ENCODE results near the gene MBIP.

DNA sequence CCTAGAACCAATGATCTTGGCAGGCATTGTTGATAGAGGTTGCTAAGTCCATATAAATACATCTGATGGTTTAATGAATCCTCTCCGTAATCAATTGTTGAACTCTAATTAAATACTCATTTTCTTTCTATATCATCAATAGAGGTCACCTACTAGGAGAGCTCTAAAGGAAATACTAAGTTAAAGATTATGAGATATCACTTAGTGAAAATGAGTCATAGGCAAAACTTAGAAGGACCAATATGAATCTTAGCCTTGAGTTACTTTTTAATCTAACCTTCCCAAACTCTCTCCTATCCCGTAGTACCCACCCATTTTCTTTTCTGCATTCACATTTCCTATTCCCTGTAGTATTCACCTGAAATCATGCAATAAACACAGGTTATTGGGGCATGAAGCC, 50.2 kb downstream of the MBIP start:
- no peak for TF ChIP-seq POLR2A (IDR thresholded peaks at IDR 0.05)
- TF ChIP-seq, protein P1, sequence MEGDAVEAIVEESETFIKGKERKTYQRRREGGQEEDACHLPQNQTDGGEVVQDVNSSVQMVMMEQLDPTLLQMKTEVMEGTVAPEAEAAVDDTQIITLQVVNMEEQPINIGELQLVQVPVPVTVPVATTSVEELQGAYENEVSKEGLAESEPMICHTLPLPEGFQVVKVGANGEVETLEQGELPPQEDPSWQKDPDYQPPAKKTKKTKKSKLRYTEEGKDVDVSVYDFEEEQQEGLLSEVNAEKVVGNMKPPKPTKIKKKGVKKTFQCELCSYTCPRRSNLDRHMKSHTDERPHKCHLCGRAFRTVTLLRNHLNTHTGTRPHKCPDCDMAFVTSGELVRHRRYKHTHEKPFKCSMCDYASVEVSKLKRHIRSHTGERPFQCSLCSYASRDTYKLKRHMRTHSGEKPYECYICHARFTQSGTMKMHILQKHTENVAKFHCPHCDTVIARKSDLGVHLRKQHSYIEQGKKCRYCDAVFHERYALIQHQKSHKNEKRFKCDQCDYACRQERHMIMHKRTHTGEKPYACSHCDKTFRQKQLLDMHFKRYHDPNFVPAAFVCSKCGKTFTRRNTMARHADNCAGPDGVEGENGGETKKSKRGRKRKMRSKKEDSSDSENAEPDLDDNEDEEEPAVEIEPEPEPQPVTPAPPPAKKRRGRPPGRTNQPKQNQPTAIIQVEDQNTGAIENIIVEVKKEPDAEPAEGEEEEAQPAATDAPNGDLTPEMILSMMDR (IDR thresholded peaks at IDR 0.05) = no peak

All from heart left ventricle (tissue), 13 donors.